Astrocyte (in vitro differentiated cells and primary cell): ENCODE data around the gene HOXA5.

ENCODE experiments used
- CTCF ChIP-seq: IDR thresholded peaks from 2 replicates; pipeline ENCODE4 v1.5.1; 2011; ENCODE audit warnings: low read depth, mild to moderate bottlenecking, inconsistent platforms, low read length, moderate library complexity; ENCODE audit not compliant: insufficient read depth
- EZH2 ChIP-seq: IDR thresholded peaks from 2 replicates; pipeline ENCODE4 v1.6.1; 2012; ENCODE audit warnings: mild to moderate bottlenecking, low read length, inconsistent platforms; ENCODE audit not compliant: insufficient read depth

- TF ChIP-seq CTCF (no peak), EZH2 (no peak)
Measured at GRCh38 chr7:27154369-27154768, 10.9 kb upstream of the HOXA5 start.
